HCT116 (cell line): ENCODE results near the gene INO80. TPM values are rescaled to one million over a fixed set of nuclear protein-coding genes. Genes with fewer than 3 reads are reported as not detected.
A peak's percentile ranks its signal among the peaks of the same experiment; 100 is the strongest.

Experiments
- ATAC-seq: fragments of 200-7000 bp; cut with Tn5 transposase; 2 replicates; pipeline ENCODE4 v1.9.1; 2020; ENCODE audit warnings: mild to moderate bottlenecking, moderate library complexity
- BruUV-seq: library from RNA; stranded (reverse); fragments of 400-500 nt; replicated peaks from 2 replicates; lab custom pipeline; 2021; lab: Mats Ljungman, UMichigan
- CTCF ChIA-PET: fragments of 300-600 bp; sonication (Branson Sonifier 250); formaldehyde crosslinking; loops from one replicate; lab custom pipeline; 2021; ENCODE audit warnings: antibody characterized with exemption; lab: Charles Lee
- POLR2A ChIA-PET: fragments of 300-600, 350-600 bp; sonication (Branson Sonifier 250); formaldehyde crosslinking; loops from one replicate; lab custom pipeline; 2021; ENCODE audit warnings: antibody characterized with exemption; lab: Charles Lee
- RAD21 ChIA-PET, 2 experiments: fragments of 300-600 bp; sonication (Branson Sonifier 250); formaldehyde crosslinking; loops; one replicate each; lab custom pipeline; 2023; ENCODE audit warnings: low total read pairs in 2 of 2; ENCODE audit not compliant: uncharacterized antibody in 2 of 2, unreplicated experiment in 2 of 2, low non-redundant PET in 1 of 2; lab: Charles Lee
- DNase-seq: peaks from one replicate; pipeline ENCODE4 v3.0.0-alpha.2; 2010; ENCODE audit warnings: low read depth, low spot score
- H2AFZ ChIP-seq: fragments of 200-600 bp; shearing (Covaris generic), sonication (generic); 2 replicates; pipeline ENCODE4 v1.6.1; 2017; ENCODE audit warnings: low read depth, mixed run types, mixed read lengths, antibody characterized with exemption, low read length; ENCODE audit not compliant: poor library complexity, severe bottlenecking
- H3K27ac ChIP-seq: 2 replicates; pipeline ENCODE4 v1.5.1; 2012; ENCODE audit warnings: low read depth, low read length
- H3K27me3 ChIP-seq: fragments of 200-600 bp; sonication (generic); 2 replicates; pipeline ENCODE4 v1.6.1; 2016; ENCODE audit warnings: mixed run types, low read length, mixed read lengths; ENCODE audit not compliant: insufficient read depth
- H3K36me3 ChIP-seq, 2 experiments: fragments of 200-500 bp in 1 of 2; fragments of 200-600 bp in 1 of 2; sonication (Bioruptor generic) in 1 of 2; sonication (generic) in 1 of 2; 2 replicates each; pipeline versions ENCODE4 v1.5.1 to v1.6.1; 2014 to 2016; ENCODE audit warnings: low read length in 2 of 2, inconsistent platforms in 1 of 2, mixed read lengths in 1 of 2, mixed run types in 1 of 2; ENCODE audit not compliant: insufficient read depth in 2 of 2, control insufficient read depth in 1 of 2
- H3K4me1 ChIP-seq, 2 experiments: fragments of 200-600 bp in 1 of 2; sonication (generic) in 1 of 2; 2 replicates each; pipeline versions ENCODE4 v1.5.1 to v1.6.1; 2012 to 2017; ENCODE audit warnings: low read length in 2 of 2, inconsistent platforms in 1 of 2, mild to moderate bottlenecking in 1 of 2, mixed read lengths in 1 of 2, mixed run types in 1 of 2, moderate library complexity in 1 of 2; ENCODE audit not compliant: insufficient read depth in 2 of 2, control insufficient read depth in 1 of 2
- H3K4me2 ChIP-seq: fragments of 200-600 bp; sonication (generic); 2 replicates; pipeline ENCODE4 v1.6.1; 2017; ENCODE audit warnings: mixed run types, low read length, mixed read lengths
- H3K4me3 ChIP-seq, 2 experiments: fragments of 200-600 bp in 1 of 2; sonication (generic) in 1 of 2; replicated peaks in 1 of 2; 2 replicates each; pipeline ENCODE4 v1.5.1; 2011 to 2016; ENCODE audit warnings: low read length in 2 of 2, control low read depth in 1 of 2, low read depth in 1 of 2, mild to moderate bottlenecking in 1 of 2, mixed read lengths in 1 of 2, mixed run types in 1 of 2
- H3K79me2 ChIP-seq: fragments of 200-600 bp; sonication (generic); 2 replicates; pipeline ENCODE4 v1.6.1; 2017; ENCODE audit warnings: mild to moderate bottlenecking, mixed run types, low read length, moderate library complexity, mixed read lengths; ENCODE audit not compliant: insufficient read depth
- H3K9ac ChIP-seq: fragments of 200-600 bp; sonication (generic); 2 replicates; pipeline ENCODE4 v1.6.1; 2016; ENCODE audit warnings: low read length, mixed read lengths
- H3K9me2 ChIP-seq: fragments of 200-600 bp; sonication (generic), shearing (Covaris generic); 2 replicates; pipeline ENCODE4 v1.6.1; 2017; ENCODE audit warnings: mixed run types, mild to moderate bottlenecking, moderate library complexity; ENCODE audit not compliant: insufficient read depth
- H3K9me3 ChIP-seq, 2 experiments: fragments of 200-500 bp in 1 of 2; fragments of 200-600 bp in 1 of 2; sonication (Bioruptor generic) in 1 of 2; sonication (generic) in 1 of 2; 2 replicates each; pipeline ENCODE4 v1.6.1; 2014 to 2017; ENCODE audit warnings: low read length in 2 of 2, mixed read lengths in 2 of 2, inconsistent platforms in 1 of 2, low read depth in 1 of 2, mild to moderate bottlenecking in 1 of 2, mixed run types in 1 of 2, moderate library complexity in 1 of 2; ENCODE audit not compliant: control insufficient read depth in 1 of 2, insufficient read depth in 1 of 2
- H4K20me1 ChIP-seq: fragments of 200-600 bp; sonication (generic), shearing (Covaris generic); 2 replicates; pipeline ENCODE4 v1.6.1; 2017; ENCODE audit warnings: mixed run types, mild to moderate bottlenecking, moderate library complexity; ENCODE audit not compliant: insufficient read depth
- ATF3 ChIP-seq: IDR thresholded peaks from 2 replicates; pipeline ENCODE4 v1.6.1; 2012
- EZH2phosphoT487 ChIP-seq: fragments of 200-600 bp; IDR thresholded peaks from 2 replicates; pipeline ENCODE4 v1.6.1; 2018; ENCODE audit warnings: antibody characterized with exemption, borderline replicate concordance
- FOSL1 ChIP-seq: IDR thresholded peaks from 2 replicates; pipeline ENCODE4 v1.6.1; 2012; ENCODE audit warnings: low read depth
- RAD21 ChIP-seq: IDR thresholded peaks from 2 replicates; pipeline ENCODE4 v1.6.1; 2012; ENCODE audit warnings: low read depth, mild to moderate bottlenecking
- intact Hi-C: fragments of 100-400 bp; cut with micrococcal nuclease; formaldehyde crosslinking; loops from 2 replicates; pipeline ENCODE4 v1.10.0; 2022
- total RNA-seq: library from RNA; stranded (reverse); gene quantifications from one replicate; pipeline ENCODE4 v1.2.1, GENCODE V29; 2021; ENCODE audit not compliant: unreplicated experiment

INO80 gene
- total RNA-seq, 1 experiment from 2014 or later: 28.2 TPM

GRCh38 chr15:40968290-40969085 is 147.6 kb downstream of the INO80 start:
- H3K4me2 ChIP-seq: peak overlapping the region; percentile 8; the same call in 1 of the 2 replicates
- no peak overlapping the region for H2AFZ ChIP-seq
- ATAC-seq: peak; percentile 55; the same call in 1 of the 2 replicates
- no TSS peak for BruUV-seq
- peak; percentile 13 for DNase-seq
- ChIA-PET RAD21 (no interaction called here), POLR2A (interaction anchor here (1.3 to 2.3 kb wide), 3 partner anchors 14 to 37 kb away, joined by 3 to 13 read pairs (median 5); partner anchors contain the start of gene CHAC1), CTCF (interaction anchor here (1.4 to 1.9 kb wide), 2 partner anchors 16 to 27 kb away, joined by 4 to 5 read pairs; partner anchors contain the start of gene CHAC1)
- H3K9ac ChIP-seq: no peak overlapping the region
- TF ChIP-seq EZH2phosphoT487 (no peak), FOSL1 (0 out of 2 replicates have a peak, but pooled peaks have one; percentile 43)
- no peak overlapping the region for H3K4me3 ChIP-seq
- H4K20me1 ChIP-seq: no peaks in the 10 kb centered on the region
- H3K9me2 ChIP-seq: no peaks in the 10 kb centered on the region
- no peaks in the 10 kb centered on the region for H3K9me3 ChIP-seq
- H3K4me1 ChIP-seq: peaks cover 7 to 17% of the 10 kb centered on the region in 2 experiments
- no peaks in the 10 kb centered on the region for H3K27me3 ChIP-seq
- intact Hi-C loops: no loop called here
- no peaks in the 10 kb centered on the region for H3K79me2 ChIP-seq
- H3K27ac ChIP-seq: no peak overlapping the region
- H3K36me3 ChIP-seq: no peaks in the 10 kb centered on the region

- ChIA-PET RAD21 (no interaction called here), CTCF (no interaction called here), POLR2A (interaction anchor here (1.2 to 5.5 kb wide), 2 partner anchors 10 to 13 kb away, joined by 3 to 44 read pairs; partner anchors contain the start of gene CHAC1)
- no TSS peak for BruUV-seq
- Histone ChIP-seq H3K9me2 (no peaks in the 10 kb centered on the region), H3K36me3 (no peaks in the 10 kb centered on the region), H3K27me3 (no peaks in the 10 kb centered on the region), H2AFZ (no peak overlapping the region), H3K79me2 (no peaks in the 10 kb centered on the region), H3K9ac (no peak overlapping the region), H4K20me1 (no peaks in the 10 kb centered on the region), H3K4me3 (no peak overlapping the region), H3K4me1 (peaks cover 18 to 27% of the 10 kb centered on the region in 2 experiments), H3K27ac (no peak overlapping the region), H3K4me2 (no peak overlapping the region), H3K9me3 (no peaks in the 10 kb centered on the region)
- ATAC-seq (no peak), DNase-seq (no peak)
- TF ChIP-seq RAD21 (no peak), ATF3 (no peak)
- intact Hi-C loops: no loop called here
Measured at GRCh38 chr15:40964634-40965033, 151.4 kb downstream of the INO80 start.
